Amygdala (tissue), 56 donors: ENCODE results near the gene PBOV1.
"Not testable (repeated sequence)": the region's sequence is repeated elsewhere in the genome, so short reads cannot be mapped to it uniquely, and the experiment has no call there.

Experiments used
- DNase-seq, 56 donors: peaks; one replicate each; lab custom pipeline; 2025; lab: John Stamatoyannopoulos, UW

The PBOV1 gene

GRCh38 chr6:138239774-138240173, 21.5 kb upstream of the PBOV1 start:
- DNase-seq, result no peak

DNA sequence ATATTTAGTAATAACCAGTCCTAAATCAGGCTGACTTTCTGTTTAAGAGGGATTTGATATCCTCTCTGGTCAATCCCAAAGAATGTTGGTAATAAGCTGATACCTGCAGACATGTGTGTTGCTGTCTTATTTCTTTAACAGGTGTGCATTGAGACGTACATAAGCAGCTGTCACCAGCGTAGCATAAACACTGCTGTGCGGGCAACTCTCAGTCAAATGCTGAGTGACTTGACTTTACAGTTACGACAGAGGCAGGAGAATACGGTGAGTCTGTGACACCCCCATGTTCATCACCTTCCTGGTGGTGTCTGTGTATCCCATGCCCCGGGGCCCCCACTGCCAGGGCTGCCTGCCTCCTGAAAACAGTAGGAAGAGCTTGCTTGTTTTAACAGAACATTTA, 20.1 kb upstream of the PBOV1 start:
- no peak for DNase-seq

DNA sequence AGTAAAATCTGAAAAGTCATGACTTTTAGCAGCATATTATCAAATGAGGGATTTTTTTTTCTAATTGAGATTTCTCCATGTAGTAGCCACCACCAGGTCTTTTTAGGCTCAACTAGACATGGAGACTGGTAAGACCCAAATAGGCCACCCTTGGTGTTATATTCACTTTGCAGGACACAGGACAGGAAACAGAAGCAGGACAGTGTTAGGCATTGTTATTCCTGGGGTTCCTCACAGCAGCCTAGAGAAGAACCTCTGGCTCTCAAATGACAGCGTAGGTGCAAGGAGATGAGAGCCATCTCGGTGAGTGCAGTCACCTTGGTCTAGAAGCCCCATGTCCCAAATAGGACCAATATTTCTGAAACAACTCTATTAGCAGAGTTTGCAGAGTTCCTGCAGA, 19.2 kb upstream of the PBOV1 start:
- no peak for DNase-seq

DNA sequence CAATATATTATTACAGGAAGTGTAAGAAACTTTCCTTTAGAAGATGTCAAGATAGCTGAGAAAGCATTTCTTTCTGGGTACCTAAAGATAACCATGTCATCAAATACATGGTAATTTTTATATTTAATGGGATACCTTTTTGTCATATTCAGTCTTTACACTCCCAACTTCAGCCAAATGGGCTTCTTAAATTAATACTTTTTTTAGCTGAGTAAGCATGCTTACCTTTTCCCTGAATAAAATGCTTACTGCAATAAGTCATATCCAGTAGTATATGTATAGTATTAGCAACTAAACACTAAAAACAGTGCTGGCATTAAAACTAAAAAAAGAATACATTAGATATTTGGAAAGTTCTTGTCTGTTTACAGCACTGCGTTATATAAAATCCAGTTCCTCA, 17.4 kb upstream of the PBOV1 start:
- DNase-seq, result no peak

- no peak for DNase-seq
These were observed 16.9 kb upstream of the PBOV1 start for GRCh38 chr6:138235205-138235604.

DNA sequence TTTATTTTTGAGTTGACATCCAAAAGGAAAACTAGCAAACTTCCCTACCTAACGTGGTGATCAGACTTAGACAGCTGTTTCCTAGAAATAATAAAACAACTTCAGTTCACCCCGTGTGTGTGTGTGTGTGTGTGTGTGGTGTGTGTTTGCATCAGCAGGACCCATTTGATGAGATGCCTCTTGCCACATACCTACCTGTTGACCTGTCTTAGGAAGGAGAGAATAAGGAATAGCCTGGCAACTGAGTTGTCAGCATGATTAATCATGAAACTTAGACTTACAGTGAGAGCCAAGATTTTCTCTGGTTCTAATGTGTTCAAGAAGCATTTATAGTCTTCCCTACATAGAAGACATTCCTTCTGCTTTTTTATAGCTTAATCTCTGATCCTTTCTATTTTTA, 16.1 kb upstream of the PBOV1 start:
- no peak for DNase-seq

DNA sequence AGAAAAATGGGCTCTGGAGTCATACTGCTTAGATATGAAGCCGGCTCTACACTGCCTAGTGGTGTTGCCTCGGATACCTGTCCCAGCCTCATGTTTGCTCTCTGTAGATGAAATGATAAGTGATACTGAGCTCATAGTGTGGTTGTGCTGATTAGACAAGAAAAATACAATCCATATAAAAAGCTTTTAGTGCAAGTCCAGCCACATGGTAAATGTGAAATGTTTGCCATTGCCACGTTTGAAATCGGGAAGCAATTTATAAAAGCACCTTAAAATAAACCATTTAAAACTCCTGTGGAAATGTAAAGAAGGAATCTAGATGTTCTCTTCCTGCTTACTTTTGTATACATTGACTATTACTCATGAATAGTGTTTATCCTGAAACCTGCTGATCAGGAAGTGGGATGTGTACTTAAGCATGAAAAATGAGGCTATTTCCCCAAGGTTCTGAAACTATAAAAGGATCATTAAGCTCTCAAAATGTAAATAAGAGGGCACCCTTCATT, 13.1 kb upstream of the PBOV1 start:
- no peak for DNase-seq

DNA sequence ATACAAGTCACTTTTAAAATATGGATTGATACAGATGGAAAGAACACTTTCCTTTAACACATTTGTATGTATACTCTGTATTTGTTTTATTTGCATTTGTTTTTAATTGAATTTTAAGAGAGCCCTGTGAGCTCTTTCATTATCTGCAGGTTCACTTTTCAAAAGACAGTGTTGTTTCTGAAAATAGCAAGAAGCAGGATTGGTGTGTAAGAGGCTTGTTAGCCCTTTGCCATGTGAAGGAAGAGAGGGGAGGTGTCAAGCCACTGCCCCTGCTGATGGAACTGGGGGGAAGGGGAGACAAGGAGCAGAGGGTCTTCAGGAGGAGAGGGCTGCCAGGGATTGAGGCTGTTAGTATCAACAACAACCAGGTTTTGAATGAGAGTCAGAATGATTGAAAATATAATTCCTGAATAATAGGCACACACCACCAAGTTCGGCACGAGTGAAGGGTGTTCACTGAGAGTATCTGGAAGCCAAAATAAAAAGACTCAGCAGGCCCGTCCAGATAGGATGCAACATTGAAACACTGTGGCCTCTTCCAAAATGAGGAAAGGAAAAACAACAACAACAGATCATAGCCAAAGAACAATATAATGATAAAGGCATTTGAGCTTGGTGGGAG, 12.6 kb upstream of the PBOV1 start:
- no peak for DNase-seq

DNA sequence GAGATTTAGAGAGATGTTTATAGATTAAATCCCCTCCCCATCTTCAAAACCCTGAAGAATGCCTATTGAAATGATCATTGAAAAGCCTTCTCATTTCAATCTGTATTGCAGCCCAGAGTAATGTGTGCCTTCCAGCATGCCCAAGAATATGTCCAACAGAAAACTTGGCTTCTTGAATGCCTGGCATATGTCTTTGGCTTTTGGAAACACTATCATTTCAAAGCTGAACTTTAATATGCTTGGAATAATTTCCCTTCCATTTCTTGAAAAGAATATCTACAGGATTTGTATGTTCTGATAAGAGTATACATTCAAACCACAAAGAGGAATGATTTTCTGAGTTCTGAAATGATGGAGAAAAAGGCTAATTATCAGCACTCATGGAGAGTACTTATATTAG, 11.9 kb upstream of the PBOV1 start:
- DNase-seq, result no peak

- no peak for DNase-seq
These were observed 11.4 kb upstream of the PBOV1 start for GRCh38 chr6:138229663-138230179.

- no peak for DNase-seq
These were observed 10.8 kb upstream of the PBOV1 start for GRCh38 chr6:138229072-138229471.

GRCh38 chr6:138227316-138227781, 9.1 kb upstream of the PBOV1 start:
- DNase-seq, result no peak

DNA sequence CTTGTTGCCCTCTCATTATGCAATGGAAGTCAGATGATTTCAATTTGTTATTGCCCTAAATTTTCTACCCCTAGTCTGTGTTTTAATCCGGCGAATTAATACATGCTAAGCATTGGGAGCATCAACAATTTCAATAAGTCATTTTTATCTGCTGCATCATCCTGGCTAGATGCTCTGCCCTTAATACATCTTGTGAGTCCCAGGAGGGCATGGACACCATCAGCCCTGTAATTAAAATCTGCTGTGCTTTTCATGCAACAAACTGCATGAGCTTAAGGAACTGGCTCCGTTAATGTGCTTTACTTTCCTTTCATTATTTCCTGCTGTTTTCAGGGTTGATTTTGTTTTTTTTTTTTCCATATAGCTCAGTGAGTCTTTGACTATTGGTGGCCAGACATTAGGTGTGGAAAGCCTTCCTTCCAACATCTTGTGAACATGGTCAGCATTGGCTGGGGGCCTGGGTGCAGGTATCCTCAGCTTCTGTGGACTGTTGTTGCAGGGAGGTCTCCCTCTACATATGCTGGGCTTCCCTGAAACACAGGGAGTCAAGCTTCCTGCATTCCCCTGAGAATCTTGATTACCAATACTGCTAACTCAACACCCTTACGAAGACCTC, 8.5 kb upstream of the PBOV1 start:
- no peak for DNase-seq

DNA sequence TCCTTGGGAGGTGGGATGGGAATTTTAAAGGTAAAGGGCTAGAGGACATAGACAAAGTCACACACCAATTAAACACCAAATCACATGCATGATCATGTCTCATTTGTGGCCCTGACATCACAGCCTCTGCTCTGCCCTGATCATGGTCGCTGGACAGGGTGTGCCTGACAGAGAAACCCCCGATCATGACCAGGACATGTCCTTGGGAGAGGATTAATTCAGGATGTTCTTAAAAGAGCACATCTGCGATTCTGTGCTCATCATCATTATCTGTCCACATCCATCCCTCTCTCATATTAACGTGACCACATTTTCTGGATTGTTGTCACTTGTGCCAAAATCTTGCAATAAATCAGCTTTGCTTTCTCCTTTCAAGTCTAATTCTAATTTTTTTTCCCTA, 7.7 kb upstream of the PBOV1 start:
- no peak for DNase-seq

DNA sequence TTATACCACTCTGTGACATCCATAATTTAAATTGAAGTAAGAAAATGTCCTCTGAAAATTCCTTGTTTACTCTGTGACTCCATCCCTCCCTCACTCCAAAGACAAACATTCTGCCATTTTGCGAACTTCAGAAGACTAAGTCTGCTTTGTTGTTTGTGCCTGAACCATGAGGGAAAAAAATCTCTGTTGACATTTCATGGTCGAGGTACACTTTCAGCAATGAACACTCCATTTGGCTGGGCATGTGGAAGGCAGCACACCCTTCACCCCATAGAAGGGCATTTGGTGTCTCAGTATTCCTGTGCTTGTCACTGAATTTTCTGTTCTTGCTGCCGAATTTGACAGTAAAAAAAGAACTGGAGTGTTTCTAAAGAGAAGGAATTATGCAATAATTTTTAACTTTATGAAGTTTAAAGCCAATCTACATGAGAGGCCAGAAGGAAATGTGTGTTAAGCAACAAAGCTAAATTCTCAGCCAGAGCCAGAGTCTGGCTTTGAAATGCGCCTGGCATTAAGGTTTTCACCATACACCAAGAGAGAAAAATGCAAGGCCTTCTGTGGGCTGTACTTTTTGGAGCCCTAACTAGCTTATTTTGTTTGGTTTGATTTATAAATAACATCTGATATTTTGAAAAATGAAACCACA, 4.7 kb upstream of the PBOV1 start:
- DNase-seq, result no peak

DNA sequence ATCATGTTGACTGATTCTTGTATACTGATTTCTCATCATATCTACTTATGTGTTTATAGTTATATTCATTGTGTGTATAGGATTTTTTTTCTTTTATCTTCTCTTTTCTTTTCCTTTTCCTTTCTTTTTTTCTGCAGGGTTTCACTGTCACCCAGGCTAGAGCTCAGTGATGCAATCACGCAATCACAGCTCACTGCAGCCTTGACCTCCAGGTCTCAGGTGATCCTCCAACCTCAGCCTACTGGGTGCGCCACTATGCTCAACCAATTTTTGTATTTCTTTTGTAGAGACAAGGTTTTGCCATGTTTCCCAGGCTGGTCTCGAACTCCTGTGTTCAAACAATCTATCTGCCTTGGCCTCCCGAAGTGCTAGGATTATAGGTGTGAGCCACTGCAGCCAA, 1.6 kb upstream of the PBOV1 start:
- DNase-seq, result no peak

GRCh38 chr6:138219398-138219797, 1.1 kb upstream of the PBOV1 start:
- no peak for DNase-seq

DNA sequence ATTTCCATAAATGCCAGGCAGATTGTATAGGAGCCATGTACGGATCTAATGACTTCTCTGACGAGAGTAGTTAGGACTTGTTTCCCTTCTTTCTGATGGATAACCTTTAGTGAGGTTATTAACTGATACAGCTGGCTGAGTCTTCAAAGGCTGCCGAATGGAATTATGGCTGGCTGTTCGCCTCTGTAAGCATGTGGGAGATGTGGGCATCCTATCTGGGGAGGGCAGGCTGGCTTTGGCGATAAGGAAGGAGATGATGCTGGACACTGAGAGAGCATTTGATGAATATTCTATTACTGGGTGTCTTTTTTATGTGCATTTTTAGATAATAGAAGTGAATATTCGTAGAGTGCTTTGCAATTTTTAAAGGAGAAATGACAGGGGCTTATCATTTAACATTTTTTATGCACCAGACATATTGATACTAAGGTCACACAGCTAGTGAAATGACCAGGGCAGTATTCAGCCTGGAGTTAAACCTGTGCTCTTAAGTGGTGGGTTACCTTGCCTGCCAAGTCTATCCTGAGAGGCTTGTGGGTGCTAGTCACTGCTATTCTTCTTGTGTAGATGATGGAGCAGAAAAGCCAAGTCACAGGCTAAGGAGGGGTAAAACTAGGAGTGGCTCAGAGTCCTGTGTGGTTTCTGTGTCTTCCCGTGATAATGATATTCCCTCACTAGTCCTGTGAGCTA, 3.1 kb downstream of the PBOV1 start:
- DNase-seq, result no peak

- DNase-seq, result not testable (repeated sequence)
These were observed 5.8 kb downstream of the PBOV1 start for GRCh38 chr6:138212530-138212929.

GRCh38 chr6:138211601-138212000, 6.7 kb downstream of the PBOV1 start:
- DNase-seq, result no peak

DNA sequence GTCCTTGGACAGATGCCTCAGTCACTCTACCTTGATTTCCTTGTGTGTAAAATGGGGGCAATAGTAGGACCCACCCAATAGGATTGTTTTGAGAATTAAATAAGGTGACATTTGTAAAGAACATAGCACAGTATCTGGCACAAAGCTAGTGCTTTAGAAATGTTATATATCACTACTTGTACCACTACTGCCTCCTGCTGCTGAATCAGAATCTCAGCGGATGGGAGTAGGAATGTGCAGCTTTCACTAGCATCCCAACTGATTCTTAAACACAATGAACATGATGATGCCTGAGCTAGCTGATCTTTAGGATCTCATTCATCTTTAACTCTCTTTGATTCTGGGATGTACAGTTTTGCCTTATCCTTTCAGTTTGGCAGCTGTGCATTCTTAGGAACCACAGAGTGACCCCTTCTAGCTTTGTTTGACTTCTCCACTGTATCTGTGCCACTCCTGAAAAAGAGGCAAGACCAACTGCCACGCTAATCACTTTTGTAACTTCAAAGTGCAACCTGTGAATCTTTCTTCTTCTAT, 7.2 kb downstream of the PBOV1 start:
- DNase-seq, result peak in 8 of 56 donors; percentile 8 to 67 (median 40)
